HFF-Myc (cell line): Measurements from ENCODE around the gene DUSP19.
"Not testable (repeated sequence)": the region's sequence is repeated elsewhere in the genome, so short reads cannot be mapped to it uniquely, and the experiment has no call there.

ENCODE experiments used
- DNase-seq: peaks from one replicate; pipeline ENCODE4 v3.0.0-alpha.2; 2011; ENCODE audit warnings: low read depth; ENCODE audit errors: extremely low read depth
- H3K4me3 ChIP-seq: replicated peaks from 2 replicates; pipeline ENCODE4 v1.5.1; 2011; ENCODE audit warnings: low read depth, mild to moderate bottlenecking, control low read depth, low read length
- CTCF ChIP-seq: IDR thresholded peaks from 2 replicates; pipeline ENCODE4 v1.5.1; 2012; ENCODE audit warnings: mild to moderate bottlenecking, low read depth, low read length, control low read depth; ENCODE audit errors: missing control alignments

The DUSP19 gene

GRCh38 chr2:183035954-183036669 is 42.4 kb upstream of the DUSP19 start:
- no peak for DNase-seq
- TF ChIP-seq CTCF: no peak
- peak overlapping the region; percentile 79 for H3K4me3 ChIP-seq

GRCh38 chr2:183037074-183037552 is 41.4 kb upstream of the DUSP19 start:
- H3K4me3 ChIP-seq: peak overlapping the region; percentile 79
- no peak for DNase-seq
- TF ChIP-seq CTCF: no peak

- DNase-seq: no peak
- peak overlapping the region; percentile 79 for H3K4me3 ChIP-seq
- TF ChIP-seq CTCF: no peak
Observed at GRCh38 chr2:183037553-183038340, 40.8 kb upstream of the DUSP19 start.

GRCh38 chr2:183038341-183039300 is 39.9 kb upstream of the DUSP19 start, which contains the start of gene NCKAP1:
NCKAP1 (minus strand) TSS chr2:183038457; CDS start chr2:183038099, 358 bp downstream.
- DNase-seq: peak; percentile 14
- peak; percentile 36 for TF ChIP-seq CTCF
- peak within 1 kb of the TSS; percentile 79 for H3K4me3 ChIP-seq

- no peak overlapping the region for H3K4me3 ChIP-seq
- no peak for TF ChIP-seq CTCF
- DNase-seq: no peak
Observed at GRCh38 chr2:183040604-183041003, 37.9 kb upstream of the DUSP19 start.

GRCh38 chr2:183043580-183043979 is 35.0 kb upstream of the DUSP19 start:
- H3K4me3 ChIP-seq, DNase-seq: not testable (repeated sequence)

- DNase-seq, H3K4me3 ChIP-seq: not testable (repeated sequence)
Observed at GRCh38 chr2:183047486-183048125, 30.9 kb upstream of the DUSP19 start.
